ENCODE measurements around the gene CALY.
"Not testable (repeated sequence)": the region's sequence is repeated elsewhere in the genome, so short reads cannot be mapped to it uniquely, and the experiment has no call there.

The CALY gene

DNA sequence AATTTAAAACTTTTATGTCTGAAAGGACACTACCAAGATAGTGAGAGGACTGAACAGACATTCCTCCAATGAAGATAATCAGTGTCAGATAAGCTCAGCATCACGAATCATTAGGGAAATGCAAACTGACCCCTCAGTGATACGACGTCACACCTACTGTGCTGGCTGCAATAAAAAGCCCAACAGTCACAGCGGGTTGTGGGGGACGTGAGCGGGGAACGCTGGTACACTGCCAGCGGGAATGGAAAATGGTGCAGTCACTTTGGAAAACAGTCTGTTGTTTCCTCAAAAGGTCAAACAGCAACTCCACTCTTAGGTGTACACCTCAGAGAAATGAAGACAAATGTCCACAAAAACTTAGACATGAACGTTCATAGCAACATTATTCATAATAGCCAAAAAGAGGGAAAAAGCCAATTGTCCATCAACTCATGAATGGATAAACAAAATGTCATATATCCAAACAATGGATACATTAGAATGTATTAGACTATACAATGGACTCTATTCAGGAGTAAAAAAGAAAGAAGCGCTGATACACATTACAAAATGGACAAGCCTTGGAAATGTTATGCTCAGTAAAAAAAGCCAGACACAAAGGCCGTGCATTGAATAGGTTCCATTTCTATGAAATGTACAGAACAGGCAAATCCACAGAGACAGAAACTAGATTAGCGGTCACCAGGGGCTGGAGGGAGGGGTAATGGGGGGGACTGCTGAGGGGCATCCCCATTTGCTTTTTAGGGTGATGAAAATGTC lies 38.8 kb upstream of the CALY start:
- DNase-seq (ENCODE audit: low spot score in 2 of 2) (no peak), ATAC-seq (replicated peaks; ENCODE audit: extremely low read depth, poor library complexity, severe bottlenecking) (no peak)
- Mint-ChIP-seq H3K4me1 (peaks cover 6% of the 10 kb centered on the region), H3K27ac (ENCODE audit: low read depth) (no peak overlapping the region), H3K9me3 (no peaks in the 10 kb centered on the region), H3K27me3 (no peaks in the 10 kb centered on the region), H3K36me3 (ENCODE audit: insufficient read depth) (peaks cover 9% of the 10 kb centered on the region), H3K4me3 (peak overlapping the region; percentile 77)

DNA sequence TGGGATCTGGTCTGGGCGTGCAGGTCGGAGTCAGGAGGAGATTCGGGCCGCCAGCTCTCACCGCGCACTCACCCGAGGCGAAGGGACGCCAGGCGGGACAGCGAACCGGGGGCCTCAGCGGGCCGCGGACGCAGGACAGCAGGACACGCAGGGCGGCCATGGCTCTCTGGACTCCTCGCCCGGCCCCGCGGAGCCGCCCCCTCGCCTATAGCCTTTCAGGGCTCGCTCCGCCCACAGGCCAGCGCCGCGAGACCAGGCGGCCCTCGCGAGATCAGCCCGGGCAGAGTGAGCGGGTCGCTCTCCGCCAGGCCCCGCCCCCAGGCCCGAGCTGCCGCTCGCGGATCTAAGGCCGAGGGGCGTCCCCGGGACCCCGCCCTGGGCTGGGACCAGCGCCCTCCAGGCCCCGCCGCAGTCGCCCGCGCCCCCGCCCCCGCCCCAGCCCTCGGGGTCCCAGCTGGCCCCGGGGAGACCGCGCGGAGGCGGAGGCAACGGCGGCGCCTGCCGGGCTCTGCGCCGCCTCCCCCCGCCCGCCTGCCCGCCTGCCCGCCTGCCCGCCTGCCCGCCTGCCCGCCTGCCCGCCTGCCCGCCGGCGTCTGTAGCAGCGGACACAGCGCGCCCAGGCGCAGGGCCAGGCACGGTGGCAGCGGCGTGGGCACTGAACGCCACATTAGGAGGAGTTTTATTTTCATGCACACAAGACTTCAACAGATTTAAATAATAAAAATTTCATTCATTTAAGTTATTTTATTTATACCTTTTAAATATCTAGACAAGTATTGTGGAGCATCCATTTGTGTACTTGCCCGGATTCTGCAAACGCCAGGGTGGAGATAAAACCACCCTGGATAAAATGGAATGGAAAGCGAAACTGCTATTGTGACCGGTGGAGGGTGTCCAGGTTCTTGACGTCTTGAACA lies 36.7 kb upstream of the CALY start, which contains the start of gene ECHS1:
ECHS1 (minus strand) TSS at position 181 of the 917 bp plus-strand sequence; CDS start at position 160, 21 bp downstream.
- Mint-ChIP-seq H3K27ac (ENCODE audit: low read depth) (no peak within 1 kb of the TSS), H3K4me3 (peak within 1 kb of the TSS; percentile 77), H3K9me3 (no peaks in the 10 kb centered on the region), H3K36me3 (ENCODE audit: insufficient read depth) (peaks cover 11% of the 10 kb centered on the region), H3K27me3 (no peaks in the 10 kb centered on the region), H3K4me1 (peaks cover 6% of the 10 kb centered on the region)
- peak; percentile 99 for ATAC-seq (replicated peaks; ENCODE audit: extremely low read depth, poor library complexity, severe bottlenecking)
- DNase-seq (ENCODE audit: low spot score in 2 of 2): peak; percentile 83 to 85

GRCh38 chr10:133372507-133372906 lies 35.8 kb upstream of the CALY start:
- DNase-seq (ENCODE audit: low spot score in 2 of 2) (no peak), ATAC-seq (replicated peaks; ENCODE audit: extremely low read depth, poor library complexity, severe bottlenecking) (no peak)
- Mint-ChIP-seq H3K27ac (ENCODE audit: low read depth) (no peak overlapping the region), H3K9me3 (no peaks in the 10 kb centered on the region), H3K4me1 (peaks cover 6% of the 10 kb centered on the region), H3K4me3 (peak overlapping the region; percentile 76), H3K27me3 (no peaks in the 10 kb centered on the region), H3K36me3 (ENCODE audit: insufficient read depth) (peaks cover 14% of the 10 kb centered on the region)

DNA sequence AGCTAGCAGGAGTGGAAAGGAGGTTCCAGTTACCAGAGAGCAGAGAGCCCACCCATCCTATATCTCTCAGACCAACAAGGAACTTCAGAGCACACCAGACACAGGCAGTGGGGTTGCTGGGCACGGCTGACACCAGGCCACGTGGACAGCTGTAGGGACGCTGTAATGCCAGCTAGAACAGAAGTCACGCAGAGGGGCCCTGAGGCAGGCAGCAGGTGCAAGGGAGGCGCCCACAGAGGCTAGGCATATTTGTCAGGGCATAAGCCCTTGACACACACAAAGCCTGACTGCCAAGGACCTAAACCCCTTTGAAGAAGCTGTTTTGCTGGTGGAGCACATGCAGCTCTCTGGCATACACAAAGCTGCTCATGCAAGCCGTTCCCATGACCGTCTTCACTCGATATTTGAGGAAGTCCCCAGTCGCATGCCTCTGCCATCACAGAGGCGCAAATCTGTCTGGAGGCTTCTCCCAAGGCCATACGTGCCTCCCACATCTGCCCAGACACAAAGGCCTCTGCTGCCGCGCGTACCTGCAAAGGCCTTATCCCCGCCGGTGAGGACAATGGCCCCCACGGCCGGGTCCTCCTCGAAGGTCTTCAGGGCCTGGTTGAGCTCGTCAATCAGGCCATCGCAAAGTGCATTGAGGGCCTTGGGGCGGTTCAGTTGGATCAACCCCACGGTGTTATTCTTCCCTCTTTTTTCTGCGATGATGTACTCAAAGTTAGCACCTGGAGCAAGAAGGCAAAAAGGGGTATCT lies 33.5 kb upstream of the CALY start:
- DNase-seq (ENCODE audit: low spot score in 2 of 2) (no peak), ATAC-seq (replicated peaks; ENCODE audit: extremely low read depth, poor library complexity, severe bottlenecking) (no peak)
- Mint-ChIP-seq H3K9me3 (no peaks in the 10 kb centered on the region), H3K27ac (ENCODE audit: low read depth) (no peak overlapping the region), H3K4me3 (peak overlapping the region; percentile 76), H3K36me3 (ENCODE audit: insufficient read depth) (peaks cover 16% of the 10 kb centered on the region), H3K4me1 (peaks cover 6% of the 10 kb centered on the region), H3K27me3 (no peaks in the 10 kb centered on the region)

GRCh38 chr10:133368153-133368552 lies 31.5 kb upstream of the CALY start:
- Mint-ChIP-seq H3K36me3 (ENCODE audit: insufficient read depth) (peaks cover 17% of the 10 kb centered on the region), H3K4me3 (no peak overlapping the region), H3K9me3 (no peaks in the 10 kb centered on the region), H3K27ac (ENCODE audit: low read depth) (peak overlapping the region; percentile 74), H3K4me1 (no peaks in the 10 kb centered on the region), H3K27me3 (no peaks in the 10 kb centered on the region)
- no peak for DNase-seq (ENCODE audit: low spot score in 2 of 2)
- no peak for ATAC-seq (replicated peaks; ENCODE audit: extremely low read depth, poor library complexity, severe bottlenecking)

- peak overlapping the region; percentile 74 for H3K27ac Mint-ChIP-seq (ENCODE audit: low read depth)
- not testable (repeated sequence) for H3K27me3 Mint-ChIP-seq; H3K9me3 Mint-ChIP-seq; H3K4me1 Mint-ChIP-seq; H3K4me3 Mint-ChIP-seq; ATAC-seq (replicated peaks; ENCODE audit: extremely low read depth, poor library complexity, severe bottlenecking); DNase-seq (ENCODE audit: low spot score in 2 of 2)
- H3K36me3 Mint-ChIP-seq (ENCODE audit: insufficient read depth): peaks cover 17% of the 10 kb centered on the region
Measured at GRCh38 chr10:133367461-133367860, 30.8 kb upstream of the CALY start.

GRCh38 chr10:133366751-133367150 lies 30.1 kb upstream of the CALY start:
- Mint-ChIP-seq H3K4me1 (peaks cover 5% of the 10 kb centered on the region), H3K27me3 (no peaks in the 10 kb centered on the region), H3K36me3 (ENCODE audit: insufficient read depth) (peaks cover 17% of the 10 kb centered on the region), H3K9me3 (no peaks in the 10 kb centered on the region), H3K4me3 (no peak overlapping the region), H3K27ac (ENCODE audit: low read depth) (no peak overlapping the region)
- DNase-seq (ENCODE audit: low spot score in 2 of 2) (no peak), ATAC-seq (replicated peaks; ENCODE audit: extremely low read depth, poor library complexity, severe bottlenecking) (no peak)

DNA sequence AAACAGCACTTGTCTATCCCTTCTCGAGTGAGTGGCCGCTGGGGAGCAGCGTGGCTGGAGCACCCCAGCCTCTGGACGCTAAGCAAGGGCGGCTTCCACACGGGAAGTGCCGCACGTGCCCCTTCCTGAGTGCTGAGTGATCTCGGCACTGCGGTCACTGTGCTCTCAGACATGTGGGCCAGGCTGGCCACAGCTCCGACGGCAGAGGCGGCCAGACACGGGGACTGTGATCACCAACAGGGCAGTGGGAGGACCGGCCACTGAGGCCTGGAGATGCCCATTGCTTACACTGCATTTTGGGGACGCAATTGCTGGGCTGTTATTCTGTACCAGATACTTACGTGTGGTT lies 29.4 kb upstream of the CALY start:
- H3K36me3 Mint-ChIP-seq (ENCODE audit: insufficient read depth): peaks cover 17% of the 10 kb centered on the region
- no peak overlapping the region for H3K4me3 Mint-ChIP-seq
- DNase-seq (ENCODE audit: low spot score in 2 of 2): no peak
- peaks cover 11% of the 10 kb centered on the region for H3K4me1 Mint-ChIP-seq
- H3K9me3 Mint-ChIP-seq: no peaks in the 10 kb centered on the region
- no peak for ATAC-seq (replicated peaks; ENCODE audit: extremely low read depth, poor library complexity, severe bottlenecking)
- H3K27me3 Mint-ChIP-seq: no peaks in the 10 kb centered on the region
- no peak overlapping the region for H3K27ac Mint-ChIP-seq (ENCODE audit: low read depth)

DNA sequence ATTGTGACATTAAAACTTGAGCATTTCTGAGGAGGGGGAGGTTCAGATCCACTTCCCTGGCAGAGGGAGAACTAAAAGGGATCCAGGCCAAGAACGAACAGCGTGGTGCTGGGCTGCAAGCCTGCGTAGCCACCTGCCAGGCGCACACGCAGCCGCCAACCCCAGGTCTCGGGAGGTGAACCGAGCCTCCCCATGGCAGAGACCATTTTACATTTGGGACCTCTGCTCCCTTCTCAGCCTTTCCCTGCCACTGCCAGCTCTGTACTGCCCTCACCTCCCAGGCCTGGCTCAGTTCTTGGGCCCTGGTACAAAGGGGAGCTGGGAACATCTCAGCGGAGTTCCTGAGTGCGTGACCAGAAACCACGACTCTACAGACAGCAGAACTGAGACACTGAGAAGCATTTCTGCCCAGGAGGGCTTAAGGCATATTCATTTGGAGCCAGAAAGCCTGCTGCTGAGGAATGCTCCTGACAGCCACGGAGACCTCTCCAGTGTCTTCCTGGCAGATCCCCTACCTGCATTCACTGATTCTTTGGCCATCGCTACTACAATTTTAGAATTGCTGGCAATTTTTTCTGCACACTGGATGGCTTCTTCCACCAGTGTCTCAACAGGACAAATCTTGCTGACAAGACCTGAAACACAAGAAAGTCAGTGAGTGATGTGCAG lies 28.9 kb upstream of the CALY start:
- no peaks in the 10 kb centered on the region for H3K27me3 Mint-ChIP-seq
- DNase-seq (ENCODE audit: low spot score in 2 of 2) (no peak), ATAC-seq (replicated peaks; ENCODE audit: extremely low read depth, poor library complexity, severe bottlenecking) (no peak)
- peaks cover 15% of the 10 kb centered on the region for H3K36me3 Mint-ChIP-seq (ENCODE audit: insufficient read depth)
- peaks cover 11% of the 10 kb centered on the region for H3K4me1 Mint-ChIP-seq
- no peaks in the 10 kb centered on the region for H3K9me3 Mint-ChIP-seq
- no peak overlapping the region for H3K4me3 Mint-ChIP-seq
- no peak overlapping the region for H3K27ac Mint-ChIP-seq (ENCODE audit: low read depth)

DNA sequence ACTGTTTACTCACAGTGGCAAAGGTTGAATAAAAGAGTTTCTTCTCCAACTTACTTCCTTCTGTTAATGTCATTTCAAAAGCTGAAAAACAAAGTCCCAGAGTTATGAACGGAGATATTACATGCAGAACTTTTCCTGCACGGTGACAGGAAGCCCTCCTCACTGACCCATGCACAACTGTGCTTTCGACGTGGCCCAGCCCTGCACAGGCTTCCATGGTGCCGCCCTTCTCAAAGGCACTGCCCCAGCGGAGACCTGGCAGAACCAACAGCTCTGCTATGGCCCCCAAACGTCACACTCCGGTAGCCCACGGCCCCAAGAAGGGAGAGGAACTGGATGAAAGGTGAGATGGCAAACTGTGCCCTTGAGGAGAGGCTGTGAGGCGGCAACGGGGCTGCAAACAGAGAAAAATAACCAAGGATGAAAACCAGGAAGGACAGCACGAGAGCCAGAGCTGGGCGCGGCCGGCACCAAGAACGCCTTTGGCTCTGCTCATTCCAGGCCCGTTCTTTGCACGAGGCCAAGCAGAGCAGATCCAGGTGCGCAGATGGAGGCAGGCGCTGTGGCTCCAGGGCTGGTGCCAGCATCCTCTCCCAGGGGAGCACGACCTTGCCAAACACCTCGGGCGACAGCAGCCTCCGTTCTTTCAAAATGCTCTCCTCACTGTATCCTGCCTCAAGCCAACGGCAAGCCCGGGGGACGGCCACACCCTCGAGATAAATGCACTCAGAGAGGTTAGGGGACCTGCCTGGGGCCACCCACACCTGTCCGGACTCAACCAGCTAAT lies 28.1 kb upstream of the CALY start:
- Mint-ChIP-seq H3K4me3 (no peak overlapping the region), H3K27ac (ENCODE audit: low read depth) (no peak overlapping the region), H3K4me1 (peaks cover 11% of the 10 kb centered on the region), H3K27me3 (no peaks in the 10 kb centered on the region), H3K9me3 (no peaks in the 10 kb centered on the region), H3K36me3 (ENCODE audit: insufficient read depth) (peaks cover 13% of the 10 kb centered on the region)
- DNase-seq (ENCODE audit: low spot score in 2 of 2) (no peak), ATAC-seq (replicated peaks; ENCODE audit: extremely low read depth, poor library complexity, severe bottlenecking) (no peak)

- Mint-ChIP-seq H3K4me1 (peaks cover 11% of the 10 kb centered on the region), H3K27ac (ENCODE audit: low read depth) (no peak overlapping the region), H3K36me3 (ENCODE audit: insufficient read depth) (peaks cover 8% of the 10 kb centered on the region), H3K4me3 (no peak overlapping the region), H3K9me3 (no peaks in the 10 kb centered on the region), H3K27me3 (no peaks in the 10 kb centered on the region)
- ATAC-seq (replicated peaks; ENCODE audit: extremely low read depth, poor library complexity, severe bottlenecking) (no peak), DNase-seq (ENCODE audit: low spot score in 2 of 2) (no peak)
Measured at GRCh38 chr10:133362846-133363245, 26.1 kb upstream of the CALY start.
